NCI-H1105 treated with DMSO at 0.1 percent for 48 hours (cell line): ENCODE results near the gene CALN1.
A peak's percentile ranks its signal among the peaks of the same experiment; 100 is the strongest.
"Not testable (repeated sequence)": the region's sequence is repeated elsewhere in the genome, so short reads cannot be mapped to it uniquely, and the experiment has no call there.

Source experiments
- DNase-seq: peaks from one replicate; lab custom pipeline; 2025; lab: John Stamatoyannopoulos, UW

The CALN1 gene

DNA sequence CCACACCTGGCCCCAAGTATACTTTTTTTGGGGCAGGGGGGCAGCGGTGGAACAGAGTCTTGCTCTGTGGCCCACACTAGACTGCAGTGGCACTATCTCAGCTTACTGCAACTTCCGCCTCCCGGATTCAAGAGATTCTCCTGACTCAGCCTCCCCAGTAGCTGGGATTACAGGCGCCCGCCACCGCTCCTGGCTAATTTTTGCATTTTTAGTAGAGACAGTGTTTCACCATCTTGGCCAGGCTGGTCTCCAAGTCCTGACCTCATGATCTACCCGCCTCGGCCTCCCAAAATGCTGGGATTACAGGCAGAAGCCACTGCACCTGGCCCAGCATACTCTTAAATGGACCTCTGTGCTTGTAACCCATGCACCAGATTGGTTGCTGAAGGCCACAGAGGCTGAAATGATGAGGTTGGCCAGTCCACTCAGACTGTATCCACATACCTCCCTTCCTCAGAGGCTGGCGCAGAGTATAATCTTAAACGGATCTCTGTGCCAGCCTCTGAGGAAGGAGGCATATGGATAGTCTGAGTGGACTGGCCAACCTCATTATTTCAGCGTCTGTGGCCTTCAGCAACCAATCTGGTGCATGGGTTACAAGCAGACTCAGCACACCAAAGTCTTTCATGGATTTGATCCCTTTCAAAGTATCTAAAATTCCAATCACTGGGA is 3.0 kb downstream of the CALN1 start:
- DNase-seq: no peak

- no peak for DNase-seq
Observed at GRCh38 chr7:72406820-72407403, 5.2 kb downstream of the CALN1 start.

DNA sequence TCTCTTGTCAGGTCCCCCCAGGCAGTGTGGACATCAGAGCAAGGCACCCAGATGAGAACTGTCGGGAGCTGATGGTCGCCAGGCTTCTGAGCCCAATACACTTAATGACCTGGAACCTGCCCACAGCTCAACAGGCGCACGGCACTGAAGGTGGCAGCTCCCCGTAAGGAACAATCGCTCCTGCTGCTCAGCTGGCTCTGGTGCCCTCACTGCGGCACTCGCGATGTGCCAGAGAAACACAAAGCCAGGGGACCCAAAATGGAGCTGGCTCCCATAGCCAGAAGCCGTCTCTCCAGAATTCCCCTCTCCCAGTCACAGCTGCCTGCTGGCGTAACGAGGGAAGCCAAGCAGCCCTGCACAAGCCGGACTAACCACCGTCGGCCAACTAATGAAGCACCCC is 6.3 kb downstream of the CALN1 start:
- DNase-seq: no peak

GRCh38 chr7:72405418-72405817 is 6.7 kb downstream of the CALN1 start:
- DNase-seq: no peak

- DNase-seq: no peak
Observed at GRCh38 chr7:72404743-72405142, 7.4 kb downstream of the CALN1 start.

GRCh38 chr7:72403458-72404076 is 8.6 kb downstream of the CALN1 start:
- no peak for DNase-seq

- DNase-seq: no peak
Observed at GRCh38 chr7:72394016-72394415, 18.1 kb downstream of the CALN1 start.

GRCh38 chr7:72391821-72392377 is 20.2 kb downstream of the CALN1 start:
- DNase-seq: no peak

- DNase-seq: no peak
Observed at GRCh38 chr7:72386118-72386517, 26.0 kb downstream of the CALN1 start.

DNA sequence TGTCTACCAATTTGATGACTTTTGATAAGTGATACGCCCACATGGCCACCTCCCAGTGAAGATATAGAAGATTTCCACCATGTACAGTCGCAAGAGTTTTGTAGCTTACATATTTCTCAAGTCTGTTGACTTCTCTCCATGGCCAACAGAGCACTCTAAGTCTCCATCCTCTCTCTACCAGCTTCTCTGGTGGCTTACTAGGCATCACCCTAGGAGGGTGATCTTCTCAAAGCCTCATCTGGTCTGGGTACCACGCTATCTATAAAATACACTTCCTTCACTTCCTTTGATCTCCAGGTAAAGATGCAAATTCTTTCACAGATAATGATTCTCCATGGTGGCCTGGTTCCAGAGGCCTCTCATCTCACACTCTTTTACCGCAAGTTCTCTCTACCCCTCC is 49.9 kb downstream of the CALN1 start:
- DNase-seq: no peak

GRCh38 chr7:72345208-72345727 is 66.9 kb downstream of the CALN1 start:
- DNase-seq: no peak

DNA sequence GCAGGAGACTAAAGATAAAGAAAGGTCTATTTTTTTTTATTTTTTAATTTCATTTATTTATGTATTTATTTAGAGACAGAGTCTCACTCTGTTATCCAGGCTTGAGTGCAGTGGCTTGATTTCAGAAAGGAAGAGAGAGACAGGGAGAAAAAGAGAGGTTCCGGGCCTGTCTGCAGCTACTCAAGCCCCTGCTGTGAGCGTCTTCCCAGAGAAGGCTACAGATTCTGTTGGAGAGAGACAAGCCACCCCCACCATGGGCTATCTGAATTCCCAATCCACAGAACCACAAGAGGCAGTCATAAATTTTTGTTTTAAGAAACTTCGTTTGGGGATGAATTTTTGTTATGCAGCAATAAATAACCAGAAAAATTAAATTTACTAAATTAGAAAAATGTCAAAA is 68.1 kb downstream of the CALN1 start:
- DNase-seq: no peak

DNA sequence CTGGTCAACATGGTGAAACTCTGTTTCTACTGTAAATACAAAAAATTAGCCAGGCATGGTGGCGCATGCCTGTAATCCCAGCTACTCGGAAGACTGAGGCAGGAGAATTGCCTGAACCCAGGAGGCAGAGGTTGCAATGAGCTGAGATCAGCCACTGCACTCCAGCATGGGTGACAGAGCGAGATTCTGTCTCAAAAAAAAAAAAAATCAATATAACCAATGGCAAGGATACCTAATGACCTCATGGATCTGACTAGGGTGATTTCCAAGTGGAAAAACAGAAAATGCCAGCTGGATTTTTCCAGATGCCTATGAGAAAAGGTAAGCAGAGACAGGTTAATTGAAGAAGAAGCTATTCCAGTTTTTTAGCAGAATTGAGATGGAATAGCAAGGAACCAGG is 68.8 kb downstream of the CALN1 start:
- not testable (repeated sequence) for DNase-seq

- DNase-seq: no peak
Observed at GRCh38 chr7:72337390-72338167, 74.6 kb downstream of the CALN1 start.

GRCh38 chr7:72336632-72337389 is 75.3 kb downstream of the CALN1 start:
- DNase-seq: peak; percentile 20

GRCh38 chr7:72336382-72336631 is 75.8 kb downstream of the CALN1 start:
- DNase-seq: no peak

GRCh38 chr7:72335561-72336381 is 76.4 kb downstream of the CALN1 start:
- no peak for DNase-seq

GRCh38 chr7:72334698-72335097 is 77.4 kb downstream of the CALN1 start:
- DNase-seq: no peak

DNA sequence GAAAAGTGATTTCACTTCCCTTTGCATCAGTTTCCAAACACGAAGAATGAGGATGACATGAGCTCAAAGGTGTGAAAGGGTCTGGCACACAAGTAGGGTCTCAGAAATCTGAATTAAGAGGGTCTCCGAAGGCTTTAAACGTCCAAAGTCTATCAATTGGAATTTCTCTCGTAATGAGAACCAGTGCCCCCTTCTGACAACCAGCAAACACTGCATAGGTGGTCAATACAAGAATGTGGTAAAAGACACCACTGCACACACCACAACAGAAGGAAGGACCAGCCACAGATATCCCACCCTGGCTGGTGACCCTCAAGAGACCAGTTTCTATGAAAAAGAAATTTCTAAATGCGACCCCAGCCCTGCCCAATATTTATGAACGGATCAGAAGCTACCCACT is 78.1 kb downstream of the CALN1 start:
- no peak for DNase-seq

DNA sequence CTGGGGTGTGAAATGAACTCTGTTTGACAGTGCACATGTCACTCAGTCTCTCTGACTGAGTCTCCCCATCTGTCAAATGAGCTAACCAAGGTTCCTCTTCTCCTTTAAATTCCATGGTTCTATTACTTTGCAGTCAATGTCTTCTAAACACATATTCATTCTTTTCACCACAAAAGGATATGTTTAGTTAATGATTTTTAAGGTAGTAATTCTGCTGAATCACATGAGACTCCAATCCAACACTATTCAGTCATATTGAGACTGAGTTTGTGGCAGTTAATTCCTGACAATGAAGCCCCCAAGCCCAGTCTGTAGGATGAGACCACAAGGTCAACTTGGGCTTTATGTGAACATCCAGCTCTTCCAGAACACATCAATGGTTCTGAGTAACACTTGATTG is 85.3 kb downstream of the CALN1 start:
- DNase-seq: no peak

- DNase-seq: peak; percentile 26
Observed at GRCh38 chr7:72326365-72326764, 85.8 kb downstream of the CALN1 start.
